NK-92 treated with Interleukin-12 subunit alpha and Interleukin-12 subunit beta, amount 100 ng/mL, for 24 hours (cell line): ENCODE measurements around the gene MILR1.
A peak's percentile ranks its signal among the peaks of the same experiment; 100 is the strongest.
"Not testable (repeated sequence)": the region's sequence is repeated elsewhere in the genome, so short reads cannot be mapped to it uniquely, and the experiment has no call there.

Experiments used
- DNase-seq: peaks from one replicate; lab custom pipeline; 2025; lab: John Stamatoyannopoulos, UW

Gene MILR1

GRCh38 chr17:64428406-64428805, 20.5 kb upstream of the MILR1 start:
- no peak for DNase-seq

GRCh38 chr17:64430036-64430435, 18.9 kb upstream of the MILR1 start:
- DNase-seq, result not testable (repeated sequence)

- DNase-seq, result no peak
Measured at GRCh38 chr17:64431534-64431933, 17.4 kb upstream of the MILR1 start.

- DNase-seq, result no peak
Measured at GRCh38 chr17:64437944-64438525, 10.9 kb upstream of the MILR1 start.

GRCh38 chr17:64439521-64439920, 9.4 kb upstream of the MILR1 start:
- not testable (repeated sequence) for DNase-seq

- DNase-seq, result no peak
Measured at GRCh38 chr17:64439956-64440355, 9.0 kb upstream of the MILR1 start.

- DNase-seq, result no peak
Measured at GRCh38 chr17:64441772-64442540, 7.0 kb upstream of the MILR1 start.

- peak; percentile 6 for DNase-seq
Measured at GRCh38 chr17:64442541-64442971, 6.4 kb upstream of the MILR1 start.

GRCh38 chr17:64443086-64443760, 5.7 kb upstream of the MILR1 start:
- no peak for DNase-seq

GRCh38 chr17:64447526-64447925, 1.4 kb upstream of the MILR1 start:
- DNase-seq, result no peak

- no peak for DNase-seq
Measured at GRCh38 chr17:64449545-64449944, 630 bp downstream of the MILR1 start.

GRCh38 chr17:64455993-64456885, 7.3 kb downstream of the MILR1 start:
- no peak for DNase-seq

- no peak for DNase-seq
Measured at GRCh38 chr17:64457156-64457555, 8.2 kb downstream of the MILR1 start.

- DNase-seq, result no peak
Measured at GRCh38 chr17:64458756-64459155, 9.8 kb downstream of the MILR1 start.

- no peak for DNase-seq
Measured at GRCh38 chr17:64459284-64459747, 10.4 kb downstream of the MILR1 start.

- not testable (repeated sequence) for DNase-seq
Measured at GRCh38 chr17:64459818-64460217, 10.9 kb downstream of the MILR1 start.

- no peak for DNase-seq
Measured at GRCh38 chr17:64460955-64461354, 12.0 kb downstream of the MILR1 start.

- DNase-seq, result no peak
Measured at GRCh38 chr17:64461788-64462187, 12.9 kb downstream of the MILR1 start.

- DNase-seq, result no peak
Measured at GRCh38 chr17:64466019-64466735, 17.3 kb downstream of the MILR1 start.

- DNase-seq, result not testable (repeated sequence)
Measured at GRCh38 chr17:64466834-64467233, 17.9 kb downstream of the MILR1 start.

GRCh38 chr17:64470625-64471024, 21.7 kb downstream of the MILR1 start:
- no peak for DNase-seq
